ENCODE measurements around the gene KSR1.
"Not testable (repeated sequence)": the region's sequence is repeated elsewhere in the genome, so short reads cannot be mapped to it uniquely, and the experiment has no call there.

KSR1 gene

DNA sequence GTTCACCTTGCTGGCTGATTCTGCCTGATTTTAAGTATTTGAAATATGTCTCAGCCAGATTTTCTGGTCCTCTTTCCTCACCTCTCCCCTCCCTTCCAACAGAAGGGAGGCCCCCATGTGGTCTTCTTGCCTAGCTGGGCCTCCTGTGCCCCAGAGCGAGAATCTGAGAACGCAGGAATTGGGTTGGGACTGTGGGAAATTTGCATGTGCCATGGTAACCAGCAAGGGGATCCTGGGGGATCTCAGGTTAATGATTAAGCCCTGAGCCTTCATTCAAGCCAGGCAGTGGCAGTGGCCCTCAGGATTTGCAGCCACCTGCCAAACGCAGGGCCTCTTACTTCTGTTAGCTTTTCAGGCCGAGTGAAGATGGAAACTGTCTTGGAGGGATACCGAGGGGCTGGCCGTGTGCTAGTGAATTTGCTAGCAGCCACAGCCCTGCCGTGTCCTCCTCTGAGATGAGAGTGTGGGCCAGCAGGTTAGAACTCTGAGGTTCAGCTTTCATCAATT lies 40.2 kb downstream of the KSR1 start:
- no peak for DNase-seq

DNA sequence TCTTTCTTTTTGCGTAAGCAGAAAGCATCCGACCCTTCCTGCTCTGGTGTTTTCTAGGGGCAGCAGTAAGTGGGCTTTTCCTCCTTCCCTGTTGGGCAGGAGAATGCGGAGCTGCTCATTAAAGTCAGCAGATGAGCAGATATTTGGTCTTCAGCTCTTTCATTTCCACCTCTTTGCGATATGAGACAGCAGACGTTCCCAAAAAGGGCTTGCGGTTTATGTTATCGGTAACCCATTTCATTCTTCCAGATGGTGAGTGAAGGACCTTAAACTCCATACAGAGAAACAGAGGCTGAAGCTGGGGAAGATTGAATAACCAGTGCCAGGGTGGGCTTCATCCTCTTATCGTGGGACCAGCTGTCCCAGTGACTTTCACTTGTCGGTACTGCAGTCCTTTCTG lies 40.7 kb downstream of the KSR1 start:
- DNase-seq = no peak

GRCh38 chr17:27497696-27498095 lies 41.4 kb downstream of the KSR1 start:
- DNase-seq = no peak

DNA sequence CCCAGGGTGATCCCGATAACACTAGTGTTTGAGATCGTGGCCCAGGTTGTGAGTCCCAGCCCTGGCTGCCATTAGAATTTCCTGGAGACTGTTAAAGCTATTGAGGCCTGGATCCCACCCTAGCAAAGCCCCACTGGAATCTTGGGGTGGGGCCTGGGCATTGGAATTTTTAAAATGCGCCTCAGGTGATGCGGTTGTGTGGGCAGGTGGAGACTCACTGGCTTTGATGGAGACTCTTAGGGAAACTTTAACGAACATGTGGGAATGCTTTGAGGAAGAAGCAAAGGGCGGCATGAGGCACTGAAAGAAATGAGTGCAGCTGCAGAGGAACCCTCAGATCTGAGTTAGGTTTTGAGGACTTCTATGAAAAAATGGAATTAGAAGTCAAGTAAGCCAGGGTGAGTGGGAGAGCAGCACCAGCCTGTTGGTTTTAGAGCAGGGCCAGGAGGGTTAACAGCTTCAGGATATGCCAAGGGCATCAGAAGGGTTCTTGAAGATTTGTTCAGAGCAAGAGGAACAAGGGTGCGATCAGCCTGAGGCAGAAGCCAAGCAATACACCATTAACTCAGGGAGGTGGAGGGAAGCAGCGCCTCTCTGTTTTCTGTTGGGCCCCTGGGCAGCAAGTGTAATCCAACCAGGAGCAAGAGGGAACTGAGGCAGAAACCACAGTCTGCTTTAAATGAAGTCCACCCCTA lies 42.5 kb downstream of the KSR1 start:
- DNase-seq = no peak

GRCh38 chr17:27499451-27500265 lies 43.4 kb downstream of the KSR1 start:
- no peak for DNase-seq

DNA sequence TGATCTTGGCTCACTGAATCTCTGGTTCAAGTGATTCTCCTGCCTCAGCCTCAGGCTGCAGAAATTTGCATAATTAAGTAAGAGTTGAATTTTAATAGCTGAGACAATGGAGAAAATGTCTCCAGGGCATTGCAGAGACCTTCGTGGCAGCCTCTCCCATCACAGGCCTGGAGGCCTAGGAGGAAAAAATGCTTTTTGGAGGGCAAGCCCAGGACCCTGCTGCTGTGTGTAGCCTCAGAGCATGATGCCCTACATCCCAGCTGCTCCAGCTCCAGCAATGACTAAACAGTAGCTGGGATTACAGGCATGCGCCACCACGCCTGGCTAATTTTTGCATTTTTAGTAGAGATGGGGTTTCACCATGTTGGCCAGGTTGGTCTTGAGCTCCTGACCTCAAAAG lies 45.1 kb downstream of the KSR1 start:
- not testable (repeated sequence) for DNase-seq

DNA sequence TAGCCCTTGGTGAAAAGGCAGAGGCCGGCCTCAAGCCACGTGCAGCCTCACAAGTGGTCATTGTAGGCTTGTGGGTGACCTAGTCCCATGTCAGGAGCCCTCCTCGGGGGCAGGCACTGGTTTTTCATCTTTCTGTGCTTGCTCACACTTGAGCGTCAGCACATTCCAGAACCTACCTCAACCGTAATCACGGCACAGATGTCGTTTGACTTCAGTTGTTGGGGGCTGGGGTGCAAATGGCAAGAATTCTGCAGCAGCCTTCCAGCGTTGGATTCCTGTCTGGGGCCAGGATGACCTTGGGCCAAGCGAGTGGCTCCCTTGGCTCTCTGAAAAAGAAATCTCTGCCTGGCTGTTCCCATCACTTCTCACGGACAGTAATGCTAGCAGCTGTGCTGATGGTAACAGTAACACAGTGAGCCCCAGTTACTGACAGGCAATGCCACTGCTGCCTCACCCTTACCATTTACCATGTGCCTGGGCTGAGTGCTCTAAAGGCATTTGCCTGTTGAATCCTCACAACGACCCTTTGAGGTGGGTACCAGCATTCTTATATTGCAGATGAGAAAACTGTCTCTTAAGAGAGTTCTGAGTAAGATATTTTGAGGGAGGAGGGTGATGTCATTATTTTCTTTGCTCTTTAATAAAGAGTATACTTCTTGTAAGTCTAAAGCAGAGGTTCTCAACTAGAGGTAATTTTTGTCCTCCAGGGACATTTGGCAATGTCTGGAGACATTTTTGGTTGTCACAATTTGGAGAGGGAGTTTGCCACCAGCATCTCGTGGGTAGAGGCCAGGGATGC lies 46.5 kb downstream of the KSR1 start:
- no peak for DNase-seq

DNA sequence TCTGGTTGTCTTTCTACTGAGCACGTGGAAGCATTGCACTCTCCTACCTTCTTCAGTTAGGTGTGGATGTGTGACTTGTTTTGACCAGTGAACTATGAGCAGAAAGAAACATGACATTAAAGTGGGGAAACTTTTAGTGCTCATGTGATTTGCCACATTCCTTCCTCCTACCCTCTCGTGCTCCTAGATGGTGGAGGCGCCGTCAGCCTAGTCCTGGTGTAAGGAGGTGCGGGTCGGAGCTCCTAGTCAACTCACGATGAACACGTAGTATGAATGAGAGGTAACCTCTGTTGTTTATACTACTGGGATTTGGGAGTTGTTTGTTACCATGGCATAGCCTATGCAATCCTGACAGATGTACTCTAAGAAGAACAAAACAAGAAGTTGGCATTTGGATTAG lies 47.4 kb downstream of the KSR1 start:
- DNase-seq = no peak

- no peak for DNase-seq
These were observed 48.1 kb downstream of the KSR1 start for GRCh38 chr17:27504188-27504995.

DNA sequence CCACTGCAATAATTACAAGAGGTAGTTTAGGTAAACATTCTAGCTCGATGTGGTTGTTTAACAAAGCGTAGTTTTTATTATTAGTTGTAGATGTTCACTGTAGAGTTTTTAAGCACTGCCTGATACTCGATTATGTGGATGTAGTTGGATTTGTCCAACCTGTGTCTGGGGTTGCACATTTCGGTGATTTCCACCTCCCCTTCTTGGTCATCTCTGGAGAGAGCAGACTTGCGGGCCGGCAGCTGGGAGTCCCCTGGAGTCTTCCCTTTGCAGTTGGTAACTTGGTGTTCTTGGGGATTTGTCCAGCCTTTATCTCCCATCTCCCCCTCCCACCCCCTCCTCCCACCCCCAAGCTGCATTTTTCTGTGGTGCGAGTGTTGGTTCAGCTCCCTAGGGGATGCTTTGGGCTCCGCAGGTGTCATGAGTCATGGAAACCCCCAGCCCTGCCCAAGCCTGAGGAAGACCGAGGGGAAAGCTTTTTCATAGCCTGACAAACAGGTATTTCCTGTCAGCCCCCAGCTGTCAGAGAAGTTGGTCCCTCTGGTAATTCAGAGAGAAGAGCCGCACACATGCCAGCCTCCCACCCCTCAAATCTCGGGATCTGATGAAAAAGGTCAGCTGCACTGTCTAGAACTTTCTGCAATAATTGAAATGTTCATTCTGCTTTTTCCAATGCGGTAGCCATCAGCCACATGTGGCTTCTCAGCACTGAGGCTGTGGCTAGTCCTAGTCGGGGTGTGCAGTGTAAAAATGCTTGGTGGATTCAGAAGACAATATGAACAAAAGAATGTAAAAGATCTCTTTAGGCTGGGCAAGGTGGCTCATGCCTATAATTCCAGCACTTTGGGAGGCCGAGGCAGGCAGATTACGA lies 50.3 kb downstream of the KSR1 start:
- DNase-seq = no peak

- DNase-seq = no peak
These were observed 55.1 kb downstream of the KSR1 start for GRCh38 chr17:27511168-27511883.

- DNase-seq = no peak
These were observed 55.8 kb downstream of the KSR1 start for GRCh38 chr17:27512031-27512430.

DNA sequence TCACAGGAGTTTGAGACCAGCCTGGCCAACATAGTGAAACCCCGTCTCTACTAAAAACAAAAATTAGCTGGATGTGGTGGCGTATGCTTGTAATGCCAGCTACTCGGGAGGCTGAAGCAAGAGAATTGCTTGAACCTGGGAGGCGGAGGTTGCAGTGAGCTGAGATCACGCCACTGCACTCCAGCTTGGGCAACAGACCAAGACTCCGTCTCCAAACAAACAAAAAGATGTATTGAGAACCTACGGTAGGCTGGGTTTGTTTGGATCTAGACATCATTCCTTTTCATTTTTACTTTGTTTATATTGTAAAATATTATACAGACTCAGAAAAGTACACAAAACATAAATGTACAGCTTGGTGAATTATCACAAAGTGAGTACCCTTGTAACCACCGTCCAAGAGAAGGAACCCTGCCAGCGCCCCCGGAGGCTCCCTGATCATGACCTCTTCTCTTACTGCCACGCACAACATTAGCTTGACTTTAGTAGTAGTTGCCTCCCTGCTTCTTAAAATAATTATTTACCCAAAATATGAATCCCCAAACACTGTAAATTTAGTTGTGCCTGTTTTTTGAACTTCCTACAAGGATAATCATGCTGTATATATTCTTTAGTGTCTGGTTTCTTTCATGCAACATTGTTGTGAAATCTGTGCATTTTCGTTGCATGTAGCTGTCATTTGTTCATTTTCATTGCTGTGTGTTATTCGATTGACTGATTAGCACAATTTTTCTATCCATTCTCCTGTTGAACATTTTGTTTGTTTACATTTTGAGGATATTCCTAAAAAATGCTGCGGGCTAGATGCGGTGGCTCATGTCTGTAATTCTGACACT lies 56.5 kb downstream of the KSR1 start:
- DNase-seq = no peak

- no peak for DNase-seq
These were observed 57.6 kb downstream of the KSR1 start for GRCh38 chr17:27513849-27514248.

GRCh38 chr17:27514595-27515413 lies 58.6 kb downstream of the KSR1 start:
- DNase-seq = no peak

DNA sequence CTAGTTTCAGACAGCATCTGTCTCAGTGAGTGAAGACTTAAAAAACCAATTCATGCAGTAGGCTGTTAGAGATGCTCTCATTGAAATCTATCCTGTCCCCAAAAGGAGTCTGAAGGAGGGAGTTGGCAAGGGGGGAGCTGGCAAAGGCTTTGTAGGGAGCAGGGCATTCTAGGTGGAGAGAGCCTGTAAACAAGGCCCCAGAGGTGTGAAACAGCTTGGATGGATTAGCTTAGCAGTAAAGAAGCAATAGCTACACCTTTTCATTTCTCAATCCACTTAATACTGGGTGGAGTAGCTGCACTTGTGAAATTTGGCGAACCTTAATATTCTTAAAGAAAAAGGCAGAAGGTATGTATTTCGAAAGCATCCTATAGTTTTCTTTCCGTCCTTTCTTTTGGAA lies 61.8 kb downstream of the KSR1 start:
- no peak for DNase-seq

DNA sequence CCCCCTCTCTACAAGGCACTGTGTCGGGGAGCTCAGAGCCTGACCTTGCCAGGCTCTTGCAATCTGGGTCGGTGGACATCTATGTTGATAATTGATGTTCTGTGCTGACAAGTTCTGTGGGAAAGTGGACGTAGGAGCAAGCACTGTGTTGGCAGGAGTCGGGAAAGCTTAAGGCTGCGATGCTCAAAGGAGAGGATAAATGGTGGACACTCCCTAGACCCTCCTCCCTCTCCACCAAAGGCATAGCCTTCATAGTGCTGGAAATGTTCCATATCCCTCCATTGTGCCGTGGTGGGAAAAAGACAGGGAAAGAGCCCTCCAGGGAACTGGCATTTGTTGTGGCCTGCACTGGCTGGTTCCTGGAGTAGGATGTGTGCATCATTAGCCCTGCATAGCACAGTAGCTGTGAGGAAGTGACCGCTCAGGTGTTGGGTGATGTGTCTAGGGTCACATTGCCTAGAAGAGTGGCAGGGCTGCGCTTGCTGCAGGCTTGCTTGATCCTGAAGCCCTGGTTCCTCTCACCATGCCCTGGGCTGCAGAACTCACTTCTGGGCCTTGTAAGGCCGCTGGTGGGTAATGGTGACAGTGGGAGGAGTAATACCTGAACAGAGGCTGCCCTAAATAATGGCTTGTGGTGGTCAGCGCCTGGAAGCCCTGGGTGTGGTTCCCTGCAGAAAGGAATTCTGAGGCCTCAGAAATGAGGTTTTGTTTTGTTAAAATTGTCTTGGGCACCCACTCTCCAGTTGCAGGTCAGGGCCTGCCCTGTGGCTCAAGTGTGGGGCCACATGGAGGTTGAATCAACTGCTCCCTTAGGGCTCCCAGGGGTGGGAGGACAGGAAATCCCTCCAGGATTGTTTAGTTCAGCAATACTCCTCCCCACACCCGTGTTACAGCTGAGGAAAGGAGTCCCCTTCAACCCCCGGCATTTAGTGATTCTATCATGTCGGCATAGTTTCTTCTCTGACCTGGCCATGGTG lies 62.6 kb downstream of the KSR1 start:
- no peak for DNase-seq
